ENCODE data around the gene RFTN1.

RFTN1 gene

GRCh38 chr3:16331319-16331883 is 182.1 kb downstream of the RFTN1 start:
- no peak for TF ChIP-seq CTCF (IDR thresholded peaks at IDR 0.05; ENCODE audit: insufficient read depth, low read length, missing control alignments)
- ChIA-PET POLR2A (no interaction called here), CTCF (no interaction called here)
- DNase-seq (ENCODE audit: low read depth, low spot score), result no peak
- H3K4me3 ChIP-seq (ENCODE audit: low read depth, low read length), result no peak overlapping the region

- POLR2A ChIA-PET, result no interaction called here
- CTCF ChIA-PET, result interaction anchor here (1.7 to 2.2 kb wide), 2 partner anchors 10 to 186 kb away, joined by 5 to 10 read pairs; no protein-coding TSS in a partner anchor
- DNase-seq (ENCODE audit: low read depth, low spot score), result no peak
- no peak overlapping the region for H3K4me3 ChIP-seq (ENCODE audit: low read depth, low read length)
- no peak for TF ChIP-seq CTCF (IDR thresholded peaks at IDR 0.05; ENCODE audit: insufficient read depth, low read length, missing control alignments)
Observed at GRCh38 chr3:16330351-16330750, 183.1 kb downstream of the RFTN1 start.

- ChIA-PET CTCF (interaction anchor here (1.0 to 2.2 kb wide), 3 partner anchors 10 to 221 kb away, joined by 4 to 10 read pairs (median 5); no protein-coding TSS in a partner anchor), POLR2A (no interaction called here)
Observed at GRCh38 chr3:16329826-16330129, 183.7 kb downstream of the RFTN1 start.

GRCh38 chr3:16329036-16329825 is 184.3 kb downstream of the RFTN1 start:
- CTCF ChIA-PET, result interaction anchor here (1.0 to 2.2 kb wide), 4 partner anchors 9 to 221 kb away, joined by 4 to 10 read pairs (median 6); no protein-coding TSS in a partner anchor
- no peak overlapping the region for H3K4me3 ChIP-seq (ENCODE audit: low read depth, low read length)
- DNase-seq (ENCODE audit: low read depth, low spot score), result no peak
- no peak for TF ChIP-seq CTCF (IDR thresholded peaks at IDR 0.05; ENCODE audit: insufficient read depth, low read length, missing control alignments)
- POLR2A ChIA-PET, result no interaction called here

More at GRCh38 chr3:16329826-16330129, 183.7 kb downstream of the RFTN1 start:
- DNase-seq (ENCODE audit: low read depth, low spot score), result no peak
- no peak for TF ChIP-seq CTCF (IDR thresholded peaks at IDR 0.05; ENCODE audit: insufficient read depth, low read length, missing control alignments)
- H3K4me3 ChIP-seq (ENCODE audit: low read depth, low read length), result no peak overlapping the region

GRCh38 chr3:16328124-16328523 is 185.4 kb downstream of the RFTN1 start:
- DNase-seq (ENCODE audit: low read depth, low spot score), result no peak
- ChIA-PET CTCF (interaction anchor here (1.3 kb wide), 1 partner anchor 8 kb away, joined by 6 read pairs; no protein-coding TSS in a partner anchor), POLR2A (no interaction called here)
- H3K4me3 ChIP-seq (ENCODE audit: low read depth, low read length), result no peak overlapping the region
- no peak for TF ChIP-seq CTCF (IDR thresholded peaks at IDR 0.05; ENCODE audit: insufficient read depth, low read length, missing control alignments)

- CTCF ChIA-PET, result no interaction called here
- POLR2A ChIA-PET, result no interaction called here
- TF ChIP-seq CTCF (IDR thresholded peaks at IDR 0.05; ENCODE audit: insufficient read depth, low read length, missing control alignments), result no peak
- H3K4me3 ChIP-seq (ENCODE audit: low read depth, low read length), result no peak overlapping the region
- DNase-seq (ENCODE audit: low read depth, low spot score), result no peak
Observed at GRCh38 chr3:16326724-16327349, 186.7 kb downstream of the RFTN1 start.

Data from AG04449 (cell line).